Endometrial microvascular endothelial cells (primary cell): Measurements from ENCODE around the gene TYMS. TPM values are rescaled to one million over a fixed set of nuclear protein-coding genes. Genes with fewer than 3 reads are reported as not detected.

Experiments used
- in situ Hi-C: cut with HindIII; loops from 2 replicates; pipeline ENCODE4 v1.10.0; 2017; ENCODE audit warnings: low sequenced_read_pairs, low pct_unique_long_range_greater_than_20kb; ENCODE audit errors: inconsistent ontology term
- total RNA-seq: library from RNA; depleted of rRNA; stranded (reverse); fragments of >200 nt; gene quantifications from one replicate; pipeline ENCODE4 v1.2.3, GENCODE V29; 2015; ENCODE audit errors: inconsistent ontology term

Gene TYMS
- total RNA-seq, 1 donor from 2014 or later = 86.5 TPM

GRCh38 chr18:634551-635045 lies 22.9 kb upstream of the TYMS start:
- in situ Hi-C loops = no loop called here

GRCh38 chr18:635171-635570 lies 22.3 kb upstream of the TYMS start:
- in situ Hi-C loops = no loop called here

GRCh38 chr18:641224-641623 lies 16.2 kb upstream of the TYMS start:
- in situ Hi-C loops = no loop called here

- in situ Hi-C loops = no loop called here
These were observed 13.0 kb upstream of the TYMS start for GRCh38 chr18:644395-645004.

GRCh38 chr18:647304-647703 lies 10.1 kb upstream of the TYMS start:
- in situ Hi-C loops = no loop called here

GRCh38 chr18:649341-649740 lies 8.1 kb upstream of the TYMS start:
- in situ Hi-C loops = no loop called here

GRCh38 chr18:650428-650858 lies 7.0 kb upstream of the TYMS start:
- in situ Hi-C loops = no loop called here

- in situ Hi-C loops = no loop called here
These were observed 5.3 kb upstream of the TYMS start for GRCh38 chr18:652131-652530.

GRCh38 chr18:653512-653911 lies 3.9 kb upstream of the TYMS start:
- in situ Hi-C loops = no loop called here

GRCh38 chr18:654601-655000 lies 2.9 kb upstream of the TYMS start:
- in situ Hi-C loops = no loop called here

GRCh38 chr18:655445-655844 lies 2.0 kb upstream of the TYMS start:
- in situ Hi-C loops = no loop called here

GRCh38 chr18:658001-658946 lies 821 bp downstream of the TYMS start:
- in situ Hi-C loops = no loop called here

GRCh38 chr18:658947-659533 lies 1.6 kb downstream of the TYMS start:
- in situ Hi-C loops = no loop called here

GRCh38 chr18:659597-659996 lies 2.1 kb downstream of the TYMS start:
- in situ Hi-C loops = no loop called here

- in situ Hi-C loops = no loop called here
These were observed 4.7 kb downstream of the TYMS start for GRCh38 chr18:662197-662596.

GRCh38 chr18:666177-666576 lies 8.7 kb downstream of the TYMS start:
- in situ Hi-C loops = no loop called here

- in situ Hi-C loops = no loop called here
These were observed 9.2 kb downstream of the TYMS start for GRCh38 chr18:666628-667027.

- in situ Hi-C loops = no loop called here
These were observed 10.8 kb downstream of the TYMS start for GRCh38 chr18:668260-668659.

- in situ Hi-C loops = no loop called here
These were observed 11.6 kb downstream of the TYMS start for GRCh38 chr18:669077-669476.

- in situ Hi-C loops = no loop called here
These were observed 13.1 kb downstream of the TYMS start for GRCh38 chr18:670522-670921.
